Measurements from ENCODE around the gene ORMDL2.

The ORMDL2 gene

GRCh38 chr12:55817345-55818139 is at the start of gene ORMDL2, which contains the start of gene SARNP:
Gene ORMDL2, plus strand, starts transcription at chr12:55818041. Its CDS starts 959 bp downstream, at chr12:55819000.
Gene SARNP, minus strand, starts transcription at chr12:55817724. Its CDS starts 23 bp downstream, at chr12:55817701.
- peak; percentile 97 for ATAC-seq

GRCh38 chr12:55771736-55772135 is 46.1 kb upstream of the ORMDL2 start:
- no peak for ATAC-seq
- no peak for TF ChIP-seq OSR1 (CRISPR knock-in tag; IDR thresholded peaks at IDR 0.05)
- TF ChIP-seq RARB (CRISPR knock-in tag; IDR thresholded peaks at IDR 0.05): no peak
- TF ChIP-seq BACH2 (CRISPR knock-in tag; IDR thresholded peaks at IDR 0.05; ENCODE audit: borderline replicate concordance): no peak
- TF ChIP-seq TOX (CRISPR knock-in tag; IDR thresholded peaks at IDR 0.05; ENCODE audit: borderline replicate concordance): no peak
- no peak for TF ChIP-seq PPARA (CRISPR knock-in tag; IDR thresholded peaks at IDR 0.05; ENCODE audit: borderline replicate concordance)
- TF ChIP-seq GLIS3 (CRISPR knock-in tag; IDR thresholded peaks at IDR 0.05): no peak
- no peak for TF ChIP-seq CSDC2 (CRISPR knock-in tag; IDR thresholded peaks at IDR 0.05)
- TF ChIP-seq ZNF8 (CRISPR knock-in tag; IDR thresholded peaks at IDR 0.05): no peak
- TF ChIP-seq ESRRG (CRISPR knock-in tag; IDR thresholded peaks at IDR 0.05): no peak
- TF ChIP-seq ISL1 (CRISPR knock-in tag; IDR thresholded peaks at IDR 0.05): no peak
- no peak for TF ChIP-seq POU6F1 (CRISPR knock-in tag; IDR thresholded peaks at IDR 0.05; ENCODE audit: borderline replicate concordance, low read depth)
- TF ChIP-seq ZFP30 (CRISPR knock-in tag; IDR thresholded peaks at IDR 0.05): no peak
- TF ChIP-seq ARNTL (CRISPR knock-in tag; IDR thresholded peaks at IDR 0.05; ENCODE audit: borderline replicate concordance, low read depth): no peak
- TF ChIP-seq CREB5 (CRISPR knock-in tag; IDR thresholded peaks at IDR 0.05; ENCODE audit: low read depth): no peak
- TF ChIP-seq SNAI2 (CRISPR knock-in tag; IDR thresholded peaks at IDR 0.05): no peak
- TF ChIP-seq ZC3H10 (CRISPR knock-in tag; IDR thresholded peaks at IDR 0.05): no peak
- no peak for TF ChIP-seq CSRNP3 (CRISPR knock-in tag; IDR thresholded peaks at IDR 0.05)
- TF ChIP-seq TSHZ2 (CRISPR knock-in tag; IDR thresholded peaks at IDR 0.05): no peak
- TF ChIP-seq ZNF565 (CRISPR knock-in tag; conservative IDR thresholded peaks at IDR 0.05; ENCODE audit: low read depth): no peak

More at GRCh38 chr12:55817345-55818139, at the start of gene ORMDL2, which contains the start of gene SARNP:
- TF ChIP-seq PPARA (CRISPR knock-in tag; IDR thresholded peaks at IDR 0.05; ENCODE audit: borderline replicate concordance) (no peak), TCF4 (CRISPR knock-in tag; IDR thresholded peaks at IDR 0.05; ENCODE audit: borderline replicate concordance) (no peak), ZNF8 (CRISPR knock-in tag; IDR thresholded peaks at IDR 0.05) (no peak), ESRRG (CRISPR knock-in tag; IDR thresholded peaks at IDR 0.05) (no peak)

- TF ChIP-seq TOX (CRISPR knock-in tag; IDR thresholded peaks at IDR 0.05; ENCODE audit: borderline replicate concordance): no peak
- ATAC-seq: no peak
Measured at GRCh38 chr12:55777856-55778255, 40.0 kb upstream of the ORMDL2 start.

GRCh38 chr12:55780685-55781084 is 37.2 kb upstream of the ORMDL2 start:
- ATAC-seq: peak; percentile 31; the same call in 2 of the 3 replicates
- TF ChIP-seq ESRRG (CRISPR knock-in tag; IDR thresholded peaks at IDR 0.05) (no peak), ISL1 (CRISPR knock-in tag; IDR thresholded peaks at IDR 0.05) (no peak), CREB5 (CRISPR knock-in tag; IDR thresholded peaks at IDR 0.05; ENCODE audit: low read depth) (no peak), PPARA (CRISPR knock-in tag; IDR thresholded peaks at IDR 0.05; ENCODE audit: borderline replicate concordance) (no peak), ARNTL (CRISPR knock-in tag; IDR thresholded peaks at IDR 0.05; ENCODE audit: borderline replicate concordance, low read depth) (no peak), PATZ1 (CRISPR knock-in tag; IDR thresholded peaks at IDR 0.05; ENCODE audit: borderline replicate concordance) (no peak), RARB (CRISPR knock-in tag; IDR thresholded peaks at IDR 0.05) (no peak), ZFP3 (CRISPR knock-in tag; IDR thresholded peaks at IDR 0.05) (no peak), ZNF70 (CRISPR knock-in tag; IDR thresholded peaks at IDR 0.05) (no peak), POU6F1 (CRISPR knock-in tag; IDR thresholded peaks at IDR 0.05; ENCODE audit: borderline replicate concordance, low read depth) (no peak), GLIS3 (CRISPR knock-in tag; IDR thresholded peaks at IDR 0.05) (no peak)

All from SK-N-SH treated with all-trans-retinoic acid at 6 μM for 48 hours (cell line).